ENCODE results near the gene TNFRSF21.
"Not testable (repeated sequence)": the region's sequence is repeated elsewhere in the genome, so short reads cannot be mapped to it uniquely, and the experiment has no call there.

The TNFRSF21 gene

DNA sequence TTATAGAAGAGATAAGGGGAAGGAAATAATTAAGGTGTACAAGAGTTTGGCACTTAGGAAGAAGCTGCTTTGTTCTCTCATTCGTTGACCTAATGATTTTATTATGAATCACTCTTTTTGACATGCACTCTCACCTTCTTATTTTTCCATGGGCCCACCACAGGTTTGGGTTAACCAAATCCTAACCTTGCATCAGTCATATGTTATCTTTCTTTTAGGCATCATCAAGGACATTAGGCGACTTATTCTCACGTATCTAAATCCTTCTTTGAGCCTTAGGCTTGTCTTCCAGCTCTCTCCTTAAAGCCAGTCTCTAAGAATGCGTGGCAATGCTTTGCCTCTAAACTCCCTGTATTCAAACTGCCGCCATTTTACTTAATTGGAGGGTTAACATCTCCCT, 58.3 kb downstream of the TNFRSF21 start:
- no peak for DNase-seq (ENCODE audit: low read depth)

DNA sequence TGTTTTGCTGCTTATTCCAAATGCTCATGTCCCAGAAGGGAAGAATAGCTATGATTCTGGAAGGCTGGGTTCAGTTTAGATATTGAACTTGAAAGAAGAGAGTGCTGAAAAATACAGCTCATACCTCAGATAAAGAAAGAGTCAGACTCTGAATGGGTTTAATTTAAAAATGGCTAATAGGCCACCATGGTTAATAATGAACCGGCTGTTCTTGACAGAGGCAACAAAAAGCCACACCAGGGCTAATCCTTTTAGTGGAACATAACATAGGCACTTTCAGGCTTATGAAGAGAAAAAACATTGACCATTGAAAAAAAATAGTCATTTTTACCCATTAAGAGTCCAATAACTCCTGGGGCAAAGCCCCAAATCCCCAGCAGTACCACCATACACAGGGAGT, 59.4 kb downstream of the TNFRSF21 start:
- no peak for DNase-seq (ENCODE audit: low read depth)

DNA sequence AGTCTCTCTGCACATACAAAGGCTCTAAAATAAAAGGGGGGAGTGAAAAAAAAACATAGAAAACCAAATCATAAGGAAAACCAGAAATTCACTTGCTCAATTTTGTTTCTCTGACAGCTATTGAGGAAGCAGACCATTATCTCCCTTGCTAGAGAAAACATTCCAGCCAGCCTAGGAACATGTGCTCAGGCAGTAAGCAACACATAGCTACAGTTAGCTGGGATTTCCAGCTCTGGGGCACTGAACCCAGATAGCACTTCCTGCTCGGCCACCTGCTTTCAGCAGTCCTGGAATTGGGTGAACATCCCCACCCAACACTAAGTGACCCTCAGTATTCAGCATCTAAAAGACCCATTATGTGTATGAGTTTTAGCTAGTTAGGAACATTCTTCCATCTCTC, 61.3 kb downstream of the TNFRSF21 start:
- peak; percentile 51 for DNase-seq (ENCODE audit: low read depth)

DNA sequence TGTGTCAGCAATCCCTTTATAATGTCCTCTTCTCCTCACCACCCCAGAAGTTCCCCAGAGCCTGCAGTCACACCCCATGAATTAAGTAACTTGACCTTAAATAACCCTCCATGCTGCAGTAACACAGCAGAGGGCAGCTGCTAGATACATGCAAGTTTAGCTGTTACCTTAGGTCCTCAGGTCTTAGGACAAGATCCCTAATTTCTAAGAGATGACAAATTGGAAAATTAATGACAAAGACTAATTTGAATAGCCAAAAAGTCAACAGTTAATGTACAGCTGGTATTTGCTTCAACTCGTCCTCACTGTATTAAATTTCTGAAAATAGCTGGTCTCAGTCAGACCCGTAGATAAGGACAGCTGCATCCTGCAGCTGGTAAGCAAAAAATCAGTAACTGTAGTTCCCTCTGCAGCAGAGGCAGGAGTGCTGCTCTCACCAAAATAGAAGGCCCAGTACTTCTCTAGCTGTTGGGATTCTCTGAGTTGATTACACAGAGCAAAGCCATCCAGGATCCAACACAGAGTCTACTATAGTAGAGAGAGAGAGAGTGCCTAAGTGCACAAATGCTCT, 62.4 kb downstream of the TNFRSF21 start:
- DNase-seq (ENCODE audit: low read depth), result no peak

DNA sequence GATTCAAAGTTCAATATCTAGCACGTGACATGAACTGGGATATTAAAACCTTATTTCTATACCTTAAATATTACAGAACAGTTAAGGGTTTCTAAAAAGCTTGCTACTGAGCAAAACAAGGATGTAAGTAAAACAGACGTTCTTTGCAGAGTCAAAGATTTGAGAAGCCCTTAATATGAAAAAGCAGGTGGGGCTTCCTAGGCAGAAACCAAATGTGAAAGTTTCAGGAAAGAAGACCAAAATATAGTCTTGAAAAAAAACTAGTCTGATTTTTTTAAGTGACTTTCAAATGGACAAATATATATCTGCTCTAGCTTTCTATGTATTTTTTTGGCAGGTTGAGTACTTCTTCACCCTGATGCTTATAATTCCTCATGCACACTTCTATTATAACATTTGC, 63.2 kb downstream of the TNFRSF21 start:
- DNase-seq (ENCODE audit: low read depth), result no peak

DNA sequence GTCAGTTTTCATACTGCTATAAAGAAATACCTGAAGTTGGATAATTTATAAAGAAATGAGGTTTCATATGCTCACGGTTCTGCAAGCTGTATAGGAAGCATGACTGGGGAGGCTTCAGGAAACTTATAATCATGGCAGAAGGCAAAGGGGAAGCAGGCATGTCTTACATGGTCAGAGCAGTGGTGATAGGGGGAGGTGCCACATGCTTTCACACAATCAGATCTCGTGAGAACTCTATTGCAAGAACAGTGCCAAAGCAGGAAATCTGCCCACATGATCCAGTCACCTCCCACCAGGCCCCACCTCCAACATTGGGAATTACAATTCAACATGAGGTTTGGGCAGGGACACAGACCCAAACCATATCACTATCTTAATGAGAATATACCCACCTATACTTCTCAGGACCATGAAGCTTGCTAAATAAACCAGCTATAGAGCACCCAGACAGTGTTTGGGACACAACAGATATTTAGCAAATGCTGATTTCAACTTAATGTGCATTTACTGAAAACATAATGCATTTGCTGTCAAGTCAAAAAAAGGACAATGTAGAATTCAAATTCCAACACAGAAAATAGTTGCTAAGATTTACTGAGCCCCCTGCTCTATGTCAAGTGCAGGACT, 63.8 kb downstream of the TNFRSF21 start:
- peak; percentile 58 for DNase-seq (ENCODE audit: low read depth)

DNA sequence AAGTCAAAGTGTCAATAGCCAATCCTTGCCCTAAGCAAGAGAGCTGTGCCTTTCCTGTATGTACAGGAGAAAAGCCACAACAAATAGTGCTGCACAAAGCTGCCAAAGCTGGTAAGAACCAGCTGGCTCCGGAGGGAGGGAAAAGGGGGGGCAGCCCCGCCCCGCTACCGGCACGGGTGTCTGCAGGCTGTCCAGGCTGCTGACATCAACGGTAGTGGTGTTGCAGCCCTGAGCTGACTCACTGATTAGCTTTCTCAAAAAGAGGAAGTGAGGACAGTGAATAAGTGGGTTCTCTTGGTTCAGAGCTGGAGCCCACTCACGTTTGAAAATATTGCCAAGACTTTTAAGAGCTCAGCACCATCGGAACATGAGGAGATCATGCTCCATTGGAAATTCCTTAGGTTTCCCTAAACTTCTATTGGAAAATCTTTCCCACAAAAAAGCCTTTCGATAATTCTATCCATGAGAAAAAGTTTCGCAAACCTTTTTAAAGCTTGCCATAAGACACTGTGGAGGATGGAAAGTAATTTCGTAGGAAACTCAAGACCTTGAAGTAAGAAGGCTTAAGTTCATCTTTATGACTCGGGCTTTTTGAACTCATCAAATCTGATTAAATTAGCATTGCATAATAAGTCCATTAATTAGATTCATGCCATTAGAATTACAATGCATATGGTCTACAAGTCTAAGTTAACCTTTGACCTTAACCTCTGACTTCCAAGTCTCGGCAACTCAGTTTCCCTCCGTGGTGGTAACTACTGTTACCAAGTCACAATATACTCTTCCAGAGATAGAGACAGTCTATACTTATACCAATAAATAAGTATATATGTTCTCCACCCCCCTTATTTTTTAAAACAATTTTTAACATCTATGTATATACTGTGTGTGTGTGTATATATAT, 67.0 kb downstream of the TNFRSF21 start:
- DNase-seq (ENCODE audit: low read depth), result peak; percentile 97

DNA sequence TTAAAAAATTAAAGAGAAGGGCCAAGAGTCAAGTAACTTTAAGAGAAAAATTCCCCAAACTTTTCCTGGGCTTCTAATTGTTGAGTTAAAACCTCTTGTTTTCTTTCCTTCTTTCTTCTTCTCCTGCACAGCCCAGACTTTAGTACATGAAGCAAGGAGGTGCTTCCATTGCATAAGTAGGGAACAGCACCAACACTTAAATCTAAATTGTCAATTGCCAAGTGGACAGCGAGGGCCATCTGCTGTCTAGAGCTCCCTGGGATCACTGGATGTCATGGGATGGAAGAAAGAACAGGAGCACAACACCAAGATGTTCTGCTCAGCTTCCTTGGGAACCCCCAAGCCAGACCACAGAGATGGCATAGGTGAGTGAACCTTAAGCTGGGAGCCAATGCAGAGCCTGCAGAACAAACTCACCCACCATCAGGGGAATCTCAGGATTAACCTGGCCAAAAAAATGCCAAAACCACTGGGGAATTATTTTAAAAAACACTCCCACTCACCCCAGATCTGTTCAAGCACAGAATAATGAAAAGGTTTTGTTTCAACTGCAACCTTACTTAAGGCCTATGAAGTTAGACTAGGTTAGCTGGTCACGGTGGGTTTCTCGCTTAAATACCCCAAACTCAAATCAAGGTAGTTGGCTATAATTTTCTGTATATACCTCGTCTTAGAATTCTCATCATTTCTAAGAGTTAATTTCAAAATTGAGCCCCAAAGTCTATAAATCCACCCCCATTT, 67.8 kb downstream of the TNFRSF21 start:
- peak; percentile 70 for DNase-seq (ENCODE audit: low read depth)

DNA sequence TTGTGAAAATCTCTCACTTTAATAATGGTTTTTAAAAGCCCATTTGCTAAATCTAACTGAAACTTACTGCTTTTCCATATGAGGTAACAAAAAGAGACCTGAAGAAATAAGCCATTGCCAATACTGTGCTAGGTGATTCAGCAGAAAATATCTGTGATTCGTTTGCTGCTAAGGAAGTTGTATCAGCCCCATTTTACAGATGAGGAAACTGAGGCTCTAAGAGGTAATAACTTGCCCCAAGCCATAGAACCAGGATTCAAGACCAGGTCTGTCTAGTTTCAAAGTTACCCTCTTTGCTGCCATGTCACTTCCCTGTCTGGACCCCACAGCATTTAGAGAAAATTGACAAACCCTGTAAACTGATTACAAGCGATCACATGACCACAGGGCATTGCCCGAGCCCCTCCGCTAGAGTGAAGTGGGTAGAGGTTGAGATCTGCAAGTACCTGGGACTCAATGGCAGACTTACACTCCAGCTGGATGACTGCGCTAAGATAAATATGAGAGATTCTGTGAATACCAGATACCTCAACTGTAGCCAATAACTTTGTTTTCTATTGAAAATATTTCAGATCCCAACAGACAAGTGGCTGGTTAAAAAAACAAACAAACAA, 69.3 kb downstream of the TNFRSF21 start:
- DNase-seq (ENCODE audit: low read depth), result no peak

DNA sequence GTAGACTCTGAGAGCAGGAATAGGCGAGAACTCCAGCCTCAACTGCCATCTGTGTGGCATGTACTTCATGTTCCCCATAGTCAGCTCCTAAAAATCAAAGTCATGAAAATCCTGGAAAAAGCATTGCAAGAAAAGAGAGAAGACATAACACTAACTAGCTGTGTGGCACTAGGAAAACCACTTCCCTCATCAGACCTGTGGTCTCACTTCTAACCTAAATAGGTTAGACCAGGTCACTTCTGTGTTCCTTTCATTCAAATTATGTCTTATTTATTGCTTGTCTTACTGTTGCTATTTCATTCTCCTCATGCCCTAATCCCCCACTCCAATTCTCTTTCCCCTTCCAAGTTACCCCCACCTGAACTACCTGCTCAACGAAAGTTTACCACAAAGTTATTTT, 70.2 kb downstream of the TNFRSF21 start:
- no peak for DNase-seq (ENCODE audit: low read depth)

DNA sequence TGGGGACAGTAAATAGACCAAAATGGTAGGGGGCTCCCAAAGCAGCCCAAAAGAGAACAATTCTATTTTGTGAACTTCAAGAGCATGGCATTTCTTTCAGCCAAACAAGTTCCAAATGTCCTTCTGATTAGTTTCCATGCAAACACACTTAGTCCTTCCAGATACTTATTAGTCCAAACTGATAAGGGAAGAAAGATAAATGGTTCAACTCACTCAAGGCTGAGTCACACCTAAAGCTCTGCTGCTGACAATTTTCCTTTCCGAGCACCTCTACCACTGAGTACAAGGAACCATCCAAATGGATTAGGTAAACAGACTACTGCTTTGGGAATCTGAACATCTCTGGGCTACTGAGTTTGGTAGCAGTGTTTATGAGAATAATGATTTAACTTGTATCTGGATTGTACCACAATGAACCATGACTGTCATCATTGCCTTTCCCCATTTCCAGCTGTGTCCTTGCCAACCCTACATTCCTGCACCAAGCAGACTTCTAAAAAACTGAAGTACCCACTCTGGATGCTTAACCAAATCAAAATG, 71.2 kb downstream of the TNFRSF21 start:
- peak; percentile 89 for DNase-seq (ENCODE audit: low read depth)

DNA sequence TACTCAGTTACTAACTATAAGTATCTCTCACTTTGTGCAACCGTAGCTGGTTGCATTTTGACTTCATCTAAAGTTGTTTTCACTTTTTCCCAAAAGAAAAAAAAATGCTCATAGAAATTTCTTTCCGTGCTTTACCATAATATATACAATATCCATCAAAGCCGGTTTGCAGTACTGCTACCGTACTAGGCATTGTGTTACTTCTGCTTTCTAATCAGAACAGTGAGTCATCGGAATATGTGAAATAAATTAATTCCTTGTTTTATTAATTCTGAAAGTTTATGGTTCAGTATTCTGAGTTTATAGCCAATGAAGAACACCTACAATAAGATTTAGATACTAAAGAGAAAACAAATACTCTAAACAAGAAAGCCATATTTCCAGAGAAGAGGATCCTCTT, 72.5 kb downstream of the TNFRSF21 start:
- no peak for DNase-seq (ENCODE audit: low read depth)

DNA sequence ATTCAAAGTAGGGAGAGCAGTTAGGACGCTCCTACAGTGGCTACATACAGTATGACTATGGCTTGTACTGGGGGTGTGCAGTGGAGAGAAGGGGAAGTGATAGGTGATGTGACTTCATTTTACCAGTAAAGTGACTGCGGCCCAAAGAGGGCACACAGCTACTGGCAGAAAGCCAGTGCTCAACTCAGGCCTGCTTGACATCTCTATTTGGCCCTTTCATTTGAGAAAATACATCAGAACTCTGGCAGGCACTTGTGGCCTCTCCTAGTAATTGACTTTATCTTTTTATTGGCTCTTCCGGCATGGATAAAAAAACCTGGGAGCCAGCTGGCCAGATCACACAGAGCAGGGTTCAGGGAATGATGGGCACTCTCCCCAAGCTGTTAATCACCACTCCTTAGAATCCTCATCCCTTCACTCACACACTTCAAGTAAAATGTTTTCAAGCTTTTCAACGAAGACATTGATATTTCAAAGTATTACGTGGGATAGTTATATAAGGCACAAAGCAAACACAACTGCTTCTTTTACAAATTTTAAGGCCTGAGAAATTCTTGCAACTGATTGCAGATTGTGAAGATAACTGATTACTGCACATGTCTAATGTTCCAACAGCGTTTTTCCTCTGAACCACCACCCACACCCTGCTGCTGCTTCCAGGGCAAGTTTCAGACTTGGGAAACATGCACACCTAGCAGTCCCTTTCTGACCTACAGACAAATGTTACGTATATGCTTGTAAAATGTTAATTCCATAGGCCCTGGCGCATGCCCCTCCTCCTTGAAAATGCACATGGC, 73.5 kb downstream of the TNFRSF21 start:
- DNase-seq (ENCODE audit: low read depth), result peak; percentile 27

DNA sequence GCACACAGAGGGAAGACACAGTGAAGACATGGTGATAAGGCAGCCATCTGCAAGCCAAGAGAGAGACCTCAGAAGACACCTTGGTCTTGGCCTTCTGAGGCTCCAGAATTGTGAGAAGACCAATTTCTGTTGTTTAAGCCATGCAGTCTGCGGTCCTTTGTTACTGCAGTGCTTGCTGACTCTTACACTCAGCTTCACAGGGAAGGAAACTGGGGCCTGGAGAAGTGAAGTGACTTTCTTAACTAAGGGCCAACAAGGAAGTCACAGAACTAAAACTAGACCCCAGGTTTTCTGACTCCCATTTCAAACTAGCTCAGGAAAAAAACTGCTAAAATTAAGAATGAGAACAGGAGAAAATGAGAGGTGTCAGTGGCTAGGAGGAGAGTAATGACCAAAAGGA, 74.3 kb downstream of the TNFRSF21 start:
- DNase-seq (ENCODE audit: low read depth), result no peak

DNA sequence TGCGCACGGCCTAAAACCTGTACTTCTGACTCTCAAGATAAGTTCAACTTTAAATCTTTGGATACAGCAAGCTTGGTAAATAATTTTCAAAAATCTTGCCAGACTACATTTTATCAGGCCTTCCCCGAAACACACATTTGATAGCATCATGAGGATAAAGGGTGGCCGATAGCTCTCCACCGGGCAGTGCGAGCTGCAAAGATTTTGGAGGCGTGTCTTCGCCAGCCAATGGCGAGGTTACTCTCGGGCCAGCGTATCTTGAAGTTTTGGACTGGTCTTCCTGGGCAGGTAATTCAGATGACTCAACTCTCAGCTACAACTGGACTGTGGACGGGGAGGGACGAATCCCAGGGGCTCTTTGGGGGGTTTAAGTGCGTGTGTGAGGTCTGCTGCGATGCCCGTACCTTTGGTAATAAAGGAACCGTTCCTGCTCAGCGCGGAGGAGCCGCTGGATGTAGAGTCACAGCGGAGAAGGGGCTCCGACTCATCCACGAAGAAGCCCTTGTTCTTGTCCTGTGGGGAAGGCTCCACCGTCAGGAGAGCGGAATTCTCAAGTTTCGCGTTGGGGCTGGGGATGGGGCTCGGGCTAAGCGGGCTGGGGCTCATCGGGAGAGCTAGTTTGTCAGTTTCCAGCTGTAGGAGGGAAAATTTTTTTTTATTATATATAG, 75.3 kb downstream of the TNFRSF21 start:
- DNase-seq (ENCODE audit: low read depth), result no peak

DNA sequence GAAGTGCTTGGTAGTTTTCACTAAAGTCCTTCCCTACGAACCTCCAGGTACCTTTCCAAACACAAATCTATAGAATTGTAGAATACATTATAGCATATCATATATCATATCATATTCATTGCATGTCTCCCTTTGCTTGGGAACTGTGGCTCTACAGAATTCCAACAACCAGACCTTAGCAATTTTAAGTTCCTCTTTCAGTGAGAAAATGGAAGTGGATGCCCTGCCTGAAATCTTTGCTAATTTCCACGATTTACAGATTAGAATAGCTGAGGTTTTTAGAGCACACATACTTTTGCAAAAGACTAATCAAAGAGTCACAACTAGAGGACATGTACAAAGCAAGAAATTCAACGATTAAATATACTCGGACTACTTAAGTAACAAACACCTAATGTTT, 78.6 kb downstream of the TNFRSF21 start:
- no peak for DNase-seq (ENCODE audit: low read depth)

DNA sequence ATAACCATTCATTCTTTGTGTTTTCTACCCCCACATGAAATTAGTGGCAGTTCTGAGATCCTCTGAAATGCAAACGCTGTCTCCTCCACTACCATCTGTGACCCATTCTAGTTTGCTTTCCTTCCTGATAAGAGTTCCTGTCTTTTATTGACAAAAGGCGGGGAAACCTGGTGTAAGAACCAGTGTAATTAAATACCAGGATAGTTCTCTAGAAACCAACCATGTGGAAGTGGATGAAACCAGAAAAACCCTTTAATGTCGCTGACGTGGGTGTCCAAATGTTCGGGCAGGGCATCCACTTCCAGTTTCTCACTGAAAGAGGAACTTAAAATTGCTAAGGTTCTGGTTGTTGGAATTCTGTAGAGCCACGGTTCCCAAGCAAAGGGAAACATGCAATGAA, 79.1 kb downstream of the TNFRSF21 start:
- no peak for DNase-seq (ENCODE audit: low read depth)

DNA sequence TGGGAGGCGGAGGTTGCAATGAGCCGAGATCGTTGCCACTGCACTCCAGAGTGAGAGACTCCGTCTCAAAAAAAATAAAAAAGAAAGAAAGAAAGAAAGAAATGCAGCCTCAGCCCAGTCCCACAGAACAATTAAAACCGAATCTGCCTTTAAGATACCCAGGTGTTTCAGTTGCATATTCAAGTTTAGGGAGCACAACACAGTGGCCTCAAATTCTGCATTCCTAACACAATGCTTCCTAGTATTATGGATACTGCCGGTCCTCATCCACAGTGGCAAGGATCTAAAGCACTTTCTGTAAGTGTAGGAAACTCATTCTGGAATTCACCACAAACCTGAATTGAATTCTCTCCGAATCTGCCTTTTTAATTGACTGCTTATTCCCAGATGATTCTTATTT, 80.5 kb downstream of the TNFRSF21 start:
- no peak for DNase-seq (ENCODE audit: low read depth)

DNA sequence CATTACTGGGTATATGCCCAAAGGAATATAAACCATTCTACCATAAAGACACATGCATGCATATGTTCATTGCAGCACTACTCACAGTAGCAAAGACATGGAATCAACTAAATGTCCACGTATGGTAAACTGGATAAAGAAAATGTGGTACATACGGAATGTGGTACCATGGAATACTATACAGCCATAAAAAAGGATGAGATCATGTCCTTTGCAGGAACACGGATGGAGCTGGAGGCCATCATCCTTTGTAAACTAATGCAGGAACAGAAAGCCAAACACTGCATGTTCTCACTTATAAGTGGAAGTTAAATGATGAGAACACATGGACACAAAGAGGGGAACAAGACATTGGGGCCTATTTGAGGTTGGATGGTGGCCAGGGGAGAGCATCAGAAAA, 81.6 kb downstream of the TNFRSF21 start:
- not testable (repeated sequence) for DNase-seq (ENCODE audit: low read depth)

DNA sequence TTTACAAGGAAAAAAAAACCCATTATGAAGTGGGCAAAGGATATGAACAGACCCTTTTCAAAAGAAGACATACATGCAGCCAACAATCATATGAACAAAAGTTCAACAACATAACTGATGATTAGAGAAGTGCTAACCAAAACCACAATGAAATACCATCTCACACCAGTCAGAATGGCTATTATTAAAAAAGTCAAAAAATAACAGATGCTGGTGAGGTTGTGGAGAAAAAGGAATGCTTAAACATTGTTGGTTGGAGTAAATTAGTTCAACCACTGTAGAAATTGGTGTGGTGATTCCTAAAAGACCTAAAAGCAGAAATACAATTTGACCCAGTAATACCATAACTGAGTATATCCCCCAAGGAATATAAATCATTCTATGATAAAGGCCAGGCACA, 86.5 kb downstream of the TNFRSF21 start:
- not testable (repeated sequence) for DNase-seq (ENCODE audit: low read depth)
